Measurements from ENCODE around the gene TC2N. TPM values are rescaled to one million over a fixed set of nuclear protein-coding genes. Genes with fewer than 3 reads are reported as not detected.
"Not testable (repeated sequence)": the region's sequence is repeated elsewhere in the genome, so short reads cannot be mapped to it uniquely, and the experiment has no call there.

TC2N gene
- total and polyA plus RNA-seq, 4 donors, result 0.62 to 6.4 (median 1.6) TPM

DNA sequence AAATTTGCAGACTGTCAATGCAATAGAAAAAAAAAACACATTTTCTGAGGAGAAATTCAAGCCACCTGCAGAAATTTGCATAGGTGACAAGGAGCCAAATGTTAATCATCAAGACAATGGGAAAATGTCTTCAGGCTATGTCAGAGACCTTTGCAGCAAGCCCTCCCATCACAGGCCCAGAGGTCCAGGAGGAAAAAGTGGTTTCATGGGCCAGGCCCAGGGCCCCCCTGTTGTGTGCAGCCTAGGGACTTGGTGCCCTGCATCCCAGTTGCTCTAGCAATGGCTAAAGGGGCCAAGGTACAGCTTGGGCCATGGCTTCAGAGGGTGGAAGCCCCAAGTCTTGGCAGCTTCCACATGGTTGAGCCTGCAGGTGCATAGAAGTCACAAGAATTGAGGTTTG lies 60.6 kb downstream of the TC2N start:
- H3K9ac ChIP-seq (ENCODE audit: low read depth in 1 of 2, low read length in 2 of 2), result no peak overlapping the region
- no peak overlapping the region for H3K27ac ChIP-seq (ENCODE audit: low read depth in 1 of 2, low read length in 2 of 2)
- H3K4me3 ChIP-seq (ENCODE audit: low read depth in 1 of 3, low read length in 3 of 3), result no peak overlapping the region
- H3K36me3 ChIP-seq (ENCODE audit: control insufficient read depth in 4 of 4, insufficient read depth in 3 of 4, low read depth in 1 of 4, low read length in 3 of 4), result peaks cover 0 to 2% (median 0%) of the 10 kb centered on the region in 4 donors
- no peaks in the 10 kb centered on the region for H3K4me1 ChIP-seq (ENCODE audit: control insufficient read depth in 4 of 4, insufficient read depth in 4 of 4, low read length in 3 of 4)
- TF ChIP-seq FOXA1 (IDR thresholded peaks at IDR 0.05) (no peak), TAF1 (conservative IDR thresholded peaks at IDR 0.05) (no peak), FOXA2 (IDR thresholded peaks at IDR 0.05) (no peak), HNF4A (conservative IDR thresholded peaks at IDR 0.05) (no peak), SP1 (IDR thresholded peaks at IDR 0.05) (no peak)
- TF ChIP-seq, protein P1, sequence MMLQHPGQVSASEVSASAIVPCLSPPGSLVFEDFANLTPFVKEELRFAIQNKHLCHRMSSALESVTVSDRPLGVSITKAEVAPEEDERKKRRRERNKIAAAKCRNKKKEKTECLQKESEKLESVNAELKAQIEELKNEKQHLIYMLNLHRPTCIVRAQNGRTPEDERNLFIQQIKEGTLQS (IDR thresholded peaks at IDR 0.05), result no peak
- TF ChIP-seq, protein P2, sequence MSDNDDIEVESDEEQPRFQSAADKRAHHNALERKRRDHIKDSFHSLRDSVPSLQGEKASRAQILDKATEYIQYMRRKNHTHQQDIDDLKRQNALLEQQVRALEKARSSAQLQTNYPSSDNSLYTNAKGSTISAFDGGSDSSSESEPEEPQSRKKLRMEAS (IDR thresholded peaks at IDR 0.05), result no peak
- H3K9me3 ChIP-seq (ENCODE audit: control insufficient read depth in 4 of 4, low read length in 3 of 4), result peaks cover 0 to 30% (median 12%) of the 10 kb centered on the region in 4 donors
- no peak for DNase-seq (ENCODE audit: low spot score)
- no peaks in the 10 kb centered on the region for H3K27me3 ChIP-seq (ENCODE audit: control insufficient read depth in 4 of 4, insufficient read depth in 4 of 4, low read length in 3 of 4)

DNA sequence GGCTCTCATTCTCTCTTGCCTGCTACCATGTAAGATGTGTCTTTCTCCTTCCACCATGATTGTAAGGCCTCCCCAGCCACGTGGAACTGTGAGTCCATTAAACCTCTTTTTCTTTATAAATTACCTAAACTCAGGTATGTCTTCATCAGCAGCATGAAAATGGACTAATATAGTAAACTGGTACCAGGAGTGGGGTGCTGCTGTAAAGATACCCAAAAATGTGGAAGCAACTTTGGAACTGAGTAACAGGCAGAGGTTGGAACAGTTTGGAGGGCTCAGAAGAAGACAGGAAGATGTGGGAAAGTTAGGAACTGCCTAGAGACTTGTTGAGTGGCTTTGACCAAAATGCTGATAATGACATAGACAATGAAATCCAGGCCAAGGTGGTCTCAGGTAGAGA lies 61.2 kb downstream of the TC2N start:
- not testable (repeated sequence) for H3K4me3 ChIP-seq (ENCODE audit: low read depth in 1 of 3, low read length in 3 of 3); DNase-seq (ENCODE audit: low spot score); H3K27me3 ChIP-seq (ENCODE audit: control insufficient read depth in 4 of 4, insufficient read depth in 4 of 4, low read length in 3 of 4); H3K36me3 ChIP-seq (ENCODE audit: control insufficient read depth in 4 of 4, insufficient read depth in 3 of 4, low read depth in 1 of 4, low read length in 3 of 4); H3K27ac ChIP-seq (ENCODE audit: low read depth in 1 of 2, low read length in 2 of 2); H3K9ac ChIP-seq (ENCODE audit: low read depth in 1 of 2, low read length in 2 of 2); H3K4me1 ChIP-seq (ENCODE audit: control insufficient read depth in 4 of 4, insufficient read depth in 4 of 4, low read length in 3 of 4)
- 64% methylated on average over 1 of the region's 1 CpG for WGBS
- peaks cover 0 to 28% (median 12%) of the 10 kb centered on the region in 4 donors for H3K9me3 ChIP-seq (ENCODE audit: control insufficient read depth in 4 of 4, low read length in 3 of 4)

DNA sequence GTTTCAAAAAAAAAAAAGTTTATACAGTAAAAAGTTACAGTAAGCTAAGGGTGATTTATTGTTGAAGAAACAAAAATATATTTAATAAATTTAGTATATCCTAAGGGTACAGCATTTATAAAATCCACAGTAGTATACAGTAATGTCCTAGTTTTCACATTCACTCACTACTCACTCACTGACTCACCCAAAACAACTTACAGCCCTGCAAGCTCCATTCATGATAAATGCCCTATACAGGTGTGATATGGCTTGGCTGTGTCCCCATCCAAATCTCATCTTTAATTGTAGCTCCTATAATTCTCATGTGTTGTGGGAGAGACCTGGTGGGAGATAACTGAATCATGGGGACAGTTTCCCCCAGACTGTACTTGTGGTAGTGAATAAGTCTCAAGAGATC lies 61.7 kb downstream of the TC2N start:
- H3K4me3 ChIP-seq (ENCODE audit: low read depth in 1 of 3, low read length in 3 of 3), result no peak overlapping the region
- TF ChIP-seq HNF4G (IDR thresholded peaks at IDR 0.05) (no peak), NR2F2 (IDR thresholded peaks at IDR 0.05) (no peak), FOXA2 (IDR thresholded peaks at IDR 0.05) (no peak), JUND (IDR thresholded peaks at IDR 0.05) (no peak), RXRA (IDR thresholded peaks at IDR 0.05) (no peak), TAF1 (conservative IDR thresholded peaks at IDR 0.05) (no peak), HNF4A (conservative IDR thresholded peaks at IDR 0.05) (no peak), EGR1 (IDR thresholded peaks at IDR 0.05; ENCODE audit: low read depth in 2 of 2) (no peak), GABPA (IDR thresholded peaks at IDR 0.05 in 1 of 2, conservative IDR thresholded peaks at IDR 0.05 in 1 of 2) (no peak), RAD21 (IDR thresholded peaks at IDR 0.05) (no peak), FOXA1 (IDR thresholded peaks at IDR 0.05) (no peak), SP1 (IDR thresholded peaks at IDR 0.05) (no peak), YY1 (IDR thresholded peaks at IDR 0.05) (no peak)
- TF ChIP-seq, protein P3, sequence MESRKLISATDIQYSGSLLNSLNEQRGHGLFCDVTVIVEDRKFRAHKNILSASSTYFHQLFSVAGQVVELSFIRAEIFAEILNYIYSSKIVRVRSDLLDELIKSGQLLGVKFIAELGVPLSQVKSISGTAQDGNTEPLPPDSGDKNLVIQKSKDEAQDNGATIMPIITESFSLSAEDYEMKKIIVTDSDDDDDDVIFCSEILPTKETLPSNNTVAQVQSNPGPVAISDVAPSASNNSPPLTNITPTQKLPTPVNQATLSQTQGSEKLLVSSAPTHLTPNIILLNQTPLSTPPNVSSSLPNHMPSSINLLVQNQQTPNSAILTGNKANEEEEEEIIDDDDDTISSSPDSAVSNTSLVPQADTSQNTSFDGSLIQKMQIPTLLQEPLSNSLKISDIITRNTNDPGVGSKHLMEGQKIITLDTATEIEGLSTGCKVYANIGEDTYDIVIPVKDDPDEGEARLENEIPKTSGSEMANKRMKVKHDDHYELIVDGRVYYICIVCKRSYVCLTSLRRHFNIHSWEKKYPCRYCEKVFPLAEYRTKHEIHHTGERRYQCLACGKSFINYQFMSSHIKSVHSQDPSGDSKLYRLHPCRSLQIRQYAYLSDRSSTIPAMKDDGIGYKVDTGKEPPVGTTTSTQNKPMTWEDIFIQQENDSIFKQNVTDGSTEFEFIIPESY (IDR thresholded peaks at IDR 0.05), result no peak
- TF ChIP-seq, protein P4, sequence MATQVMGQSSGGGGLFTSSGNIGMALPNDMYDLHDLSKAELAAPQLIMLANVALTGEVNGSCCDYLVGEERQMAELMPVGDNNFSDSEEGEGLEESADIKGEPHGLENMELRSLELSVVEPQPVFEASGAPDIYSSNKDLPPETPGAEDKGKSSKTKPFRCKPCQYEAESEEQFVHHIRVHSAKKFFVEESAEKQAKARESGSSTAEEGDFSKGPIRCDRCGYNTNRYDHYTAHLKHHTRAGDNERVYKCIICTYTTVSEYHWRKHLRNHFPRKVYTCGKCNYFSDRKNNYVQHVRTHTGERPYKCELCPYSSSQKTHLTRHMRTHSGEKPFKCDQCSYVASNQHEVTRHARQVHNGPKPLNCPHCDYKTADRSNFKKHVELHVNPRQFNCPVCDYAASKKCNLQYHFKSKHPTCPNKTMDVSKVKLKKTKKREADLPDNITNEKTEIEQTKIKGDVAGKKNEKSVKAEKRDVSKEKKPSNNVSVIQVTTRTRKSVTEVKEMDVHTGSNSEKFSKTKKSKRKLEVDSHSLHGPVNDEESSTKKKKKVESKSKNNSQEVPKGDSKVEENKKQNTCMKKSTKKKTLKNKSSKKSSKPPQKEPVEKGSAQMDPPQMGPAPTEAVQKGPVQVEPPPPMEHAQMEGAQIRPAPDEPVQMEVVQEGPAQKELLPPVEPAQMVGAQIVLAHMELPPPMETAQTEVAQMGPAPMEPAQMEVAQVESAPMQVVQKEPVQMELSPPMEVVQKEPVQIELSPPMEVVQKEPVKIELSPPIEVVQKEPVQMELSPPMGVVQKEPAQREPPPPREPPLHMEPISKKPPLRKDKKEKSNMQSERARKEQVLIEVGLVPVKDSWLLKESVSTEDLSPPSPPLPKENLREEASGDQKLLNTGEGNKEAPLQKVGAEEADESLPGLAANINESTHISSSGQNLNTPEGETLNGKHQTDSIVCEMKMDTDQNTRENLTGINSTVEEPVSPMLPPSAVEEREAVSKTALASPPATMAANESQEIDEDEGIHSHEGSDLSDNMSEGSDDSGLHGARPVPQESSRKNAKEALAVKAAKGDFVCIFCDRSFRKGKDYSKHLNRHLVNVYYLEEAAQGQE (IDR thresholded peaks at IDR 0.05), result no peak
- TF ChIP-seq, protein P1 (IDR thresholded peaks at IDR 0.05), result no peak
- TF ChIP-seq, protein P2 (IDR thresholded peaks at IDR 0.05), result no peak
- TF ChIP-seq, protein P5, sequence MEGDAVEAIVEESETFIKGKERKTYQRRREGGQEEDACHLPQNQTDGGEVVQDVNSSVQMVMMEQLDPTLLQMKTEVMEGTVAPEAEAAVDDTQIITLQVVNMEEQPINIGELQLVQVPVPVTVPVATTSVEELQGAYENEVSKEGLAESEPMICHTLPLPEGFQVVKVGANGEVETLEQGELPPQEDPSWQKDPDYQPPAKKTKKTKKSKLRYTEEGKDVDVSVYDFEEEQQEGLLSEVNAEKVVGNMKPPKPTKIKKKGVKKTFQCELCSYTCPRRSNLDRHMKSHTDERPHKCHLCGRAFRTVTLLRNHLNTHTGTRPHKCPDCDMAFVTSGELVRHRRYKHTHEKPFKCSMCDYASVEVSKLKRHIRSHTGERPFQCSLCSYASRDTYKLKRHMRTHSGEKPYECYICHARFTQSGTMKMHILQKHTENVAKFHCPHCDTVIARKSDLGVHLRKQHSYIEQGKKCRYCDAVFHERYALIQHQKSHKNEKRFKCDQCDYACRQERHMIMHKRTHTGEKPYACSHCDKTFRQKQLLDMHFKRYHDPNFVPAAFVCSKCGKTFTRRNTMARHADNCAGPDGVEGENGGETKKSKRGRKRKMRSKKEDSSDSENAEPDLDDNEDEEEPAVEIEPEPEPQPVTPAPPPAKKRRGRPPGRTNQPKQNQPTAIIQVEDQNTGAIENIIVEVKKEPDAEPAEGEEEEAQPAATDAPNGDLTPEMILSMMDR (IDR thresholded peaks at IDR 0.05; ENCODE audit: low read depth, low read length, missing input control), result no peak
- H3K9me3 ChIP-seq (ENCODE audit: control insufficient read depth in 4 of 4, low read length in 3 of 4), result peaks cover 0 to 24% (median 12%) of the 10 kb centered on the region in 4 donors
- no peak overlapping the region for H3K27ac ChIP-seq (ENCODE audit: low read depth in 1 of 2, low read length in 2 of 2)
- DNase-seq (ENCODE audit: low spot score), result no peak
- peaks cover 0 to 2% (median 0%) of the 10 kb centered on the region in 4 donors for H3K36me3 ChIP-seq (ENCODE audit: control insufficient read depth in 4 of 4, insufficient read depth in 3 of 4, low read depth in 1 of 4, low read length in 3 of 4)
- H3K9ac ChIP-seq (ENCODE audit: low read depth in 1 of 2, low read length in 2 of 2), result no peak overlapping the region
- H3K27me3 ChIP-seq (ENCODE audit: control insufficient read depth in 4 of 4, insufficient read depth in 4 of 4, low read length in 3 of 4), result no peaks in the 10 kb centered on the region
- no peaks in the 10 kb centered on the region for H3K4me1 ChIP-seq (ENCODE audit: control insufficient read depth in 4 of 4, insufficient read depth in 4 of 4, low read length in 3 of 4)
